ENCODE results near the gene CNOT10.
"Not testable (repeated sequence)": the region's sequence is repeated elsewhere in the genome, so short reads cannot be mapped to it uniquely, and the experiment has no call there.

Gene CNOT10

DNA sequence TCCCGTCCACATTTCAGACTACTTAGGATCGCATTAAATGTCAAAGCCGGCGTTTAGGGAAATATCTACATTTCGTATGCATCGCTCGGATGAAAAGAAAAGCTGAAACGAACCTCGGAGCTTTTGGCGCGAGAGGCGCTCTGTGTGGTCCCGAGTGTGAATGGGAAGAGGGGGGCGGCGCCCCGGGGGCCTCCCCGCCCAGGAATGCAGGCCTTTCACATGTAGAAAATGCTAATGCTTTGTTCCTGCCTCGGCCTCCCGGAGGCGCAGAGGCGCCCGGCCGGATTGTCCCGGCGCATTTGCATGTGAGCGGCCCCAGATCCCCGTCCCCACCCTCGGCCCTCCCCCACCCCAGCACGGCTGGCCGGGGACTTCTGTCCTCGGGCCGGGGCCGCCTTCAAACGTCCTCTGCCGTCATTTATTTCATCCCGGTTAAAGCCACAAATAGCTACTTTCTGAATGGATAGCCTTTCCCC is 95.8 kb downstream of the CNOT10 start:
- Histone ChIP-seq H3F3A (ENCODE audit: insufficient read depth) (no peaks in the 10 kb centered on the region), H3K79me2 (ENCODE audit: insufficient read depth, low read length) (no peaks in the 10 kb centered on the region), H3K9me2 (replicated peaks; ENCODE audit: insufficient read depth, low read length) (no peaks in the 10 kb centered on the region), H3K36me3 (ENCODE audit: low read length) (no peaks in the 10 kb centered on the region), H3K27ac (ENCODE audit: low read depth, low read length) (no peak overlapping the region), H3K9ac (ENCODE audit: low read length) (peak overlapping the region; percentile 51), H3K27me3 (ENCODE audit: low read length) (no peaks in the 10 kb centered on the region), H3K4me2 (ENCODE audit: low read depth, low read length, poor library complexity, severe bottlenecking) (peak overlapping the region; percentile 74), H3K4me3 (ENCODE audit: insufficient read depth, low read length, poor library complexity, severe bottlenecking) (peak overlapping the region; percentile 49), H4K20me1 (ENCODE audit: low read depth, low read length) (no peaks in the 10 kb centered on the region), H2AFZ (ENCODE audit: low read depth, low read length, severe bottlenecking) (peak overlapping the region; percentile 89), H3K9me3 (ENCODE audit: insufficient read depth, low read length) (no peaks in the 10 kb centered on the region)
- no peak for TF ChIP-seq EZH2phosphoT487 (conservative IDR thresholded peaks at IDR 0.05; ENCODE audit: low read length)
- TF ChIP-seq CTCF (IDR thresholded peaks at IDR 0.05; ENCODE audit: insufficient read depth, low read length, poor library complexity, severe bottlenecking): no peak

DNA sequence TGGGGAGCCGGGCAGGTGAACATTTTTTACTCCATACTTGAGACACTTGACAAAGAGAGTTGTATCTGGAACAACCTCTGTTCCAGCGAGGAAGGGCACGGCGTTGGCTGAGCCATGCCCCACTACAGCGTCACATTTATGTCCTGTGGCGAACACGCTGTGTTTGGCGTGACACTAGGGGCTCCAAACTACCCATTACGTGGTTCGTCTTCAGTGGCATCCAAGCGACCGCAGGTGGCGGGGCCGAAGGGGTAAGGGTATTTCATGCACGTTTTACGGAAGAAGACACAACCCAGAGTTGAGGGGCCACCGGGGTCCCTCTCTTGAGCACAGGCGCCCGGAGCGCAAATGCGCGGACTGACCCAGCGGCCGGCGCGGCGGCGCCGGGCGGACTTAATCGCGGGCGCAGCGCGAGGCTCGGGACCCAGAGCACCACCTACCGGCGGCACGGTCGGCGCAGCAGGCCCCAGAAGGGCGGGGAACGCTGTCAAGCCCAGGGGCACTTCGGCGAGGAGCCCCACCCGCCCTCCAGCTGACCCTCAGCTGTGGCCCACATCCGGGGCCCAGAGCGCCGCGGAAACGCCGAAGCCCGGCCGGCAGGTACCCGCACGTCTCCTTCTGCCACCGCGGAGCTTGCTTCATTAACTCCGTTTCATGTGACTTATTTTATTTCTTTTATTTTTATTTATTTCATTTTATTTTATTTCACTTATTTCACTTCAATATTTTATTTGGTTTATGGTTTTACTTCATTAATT is 96.4 kb downstream of the CNOT10 start:
- Histone ChIP-seq H3K9ac (ENCODE audit: low read length) (peak overlapping the region; percentile 51), H3K79me2 (ENCODE audit: insufficient read depth, low read length) (no peaks in the 10 kb centered on the region), H2AFZ (ENCODE audit: low read depth, low read length, severe bottlenecking) (peak overlapping the region; percentile 89), H3K4me2 (ENCODE audit: low read depth, low read length, poor library complexity, severe bottlenecking) (peak overlapping the region; percentile 74), H3K4me3 (ENCODE audit: insufficient read depth, low read length, poor library complexity, severe bottlenecking) (peak overlapping the region; percentile 49), H3K27me3 (ENCODE audit: low read length) (no peaks in the 10 kb centered on the region), H3F3A (ENCODE audit: insufficient read depth) (no peaks in the 10 kb centered on the region), H3K27ac (ENCODE audit: low read depth, low read length) (no peak overlapping the region), H3K9me3 (ENCODE audit: insufficient read depth, low read length) (no peaks in the 10 kb centered on the region), H4K20me1 (ENCODE audit: low read depth, low read length) (no peaks in the 10 kb centered on the region), H3K36me3 (ENCODE audit: low read length) (no peaks in the 10 kb centered on the region), H3K9me2 (replicated peaks; ENCODE audit: insufficient read depth, low read length) (no peaks in the 10 kb centered on the region)
- TF ChIP-seq EZH2phosphoT487 (conservative IDR thresholded peaks at IDR 0.05; ENCODE audit: low read length) (no peak), CTCF (IDR thresholded peaks at IDR 0.05; ENCODE audit: insufficient read depth, low read length, poor library complexity, severe bottlenecking) (peak; percentile 64)

DNA sequence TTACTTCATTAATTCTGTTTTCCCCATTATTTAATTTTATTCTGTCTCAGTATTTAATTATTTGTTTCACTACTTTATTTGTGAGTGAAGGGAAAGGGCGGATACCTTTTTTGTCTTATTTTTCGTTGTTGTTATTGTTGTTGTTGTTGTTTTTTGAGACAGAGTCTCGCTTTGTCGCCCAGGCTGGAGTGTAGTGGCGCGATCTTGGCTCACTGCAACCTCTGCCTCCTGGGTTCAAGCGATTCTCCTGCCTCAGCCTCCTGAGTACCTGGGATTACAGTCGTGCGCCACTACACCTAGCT is 96.9 kb downstream of the CNOT10 start:
- H3K9ac ChIP-seq (ENCODE audit: low read length); H3F3A ChIP-seq (ENCODE audit: insufficient read depth); H3K36me3 ChIP-seq (ENCODE audit: low read length); H3K27me3 ChIP-seq (ENCODE audit: low read length); H3K27ac ChIP-seq (ENCODE audit: low read depth, low read length); H4K20me1 ChIP-seq (ENCODE audit: low read depth, low read length); H3K79me2 ChIP-seq (ENCODE audit: insufficient read depth, low read length); H3K9me3 ChIP-seq (ENCODE audit: insufficient read depth, low read length); H2AFZ ChIP-seq (ENCODE audit: low read depth, low read length, severe bottlenecking); H3K4me3 ChIP-seq (ENCODE audit: insufficient read depth, low read length, poor library complexity, severe bottlenecking); H3K9me2 ChIP-seq (replicated peaks; ENCODE audit: insufficient read depth, low read length): not testable (repeated sequence)
- peak overlapping the region; percentile 74 for H3K4me2 ChIP-seq (ENCODE audit: low read depth, low read length, poor library complexity, severe bottlenecking)

- no peaks in the 10 kb centered on the region for H3K27me3 ChIP-seq (ENCODE audit: low read length)
- H3K9ac ChIP-seq (ENCODE audit: low read length): no peak overlapping the region
- no peak overlapping the region for H3K27ac ChIP-seq (ENCODE audit: low read depth, low read length)
- H3K4me2 ChIP-seq (ENCODE audit: low read depth, low read length, poor library complexity, severe bottlenecking): no peak overlapping the region
- H3K4me3 ChIP-seq (ENCODE audit: insufficient read depth, low read length, poor library complexity, severe bottlenecking): no peak overlapping the region
- H3F3A ChIP-seq (ENCODE audit: insufficient read depth): no peaks in the 10 kb centered on the region
- no peaks in the 10 kb centered on the region for H3K9me3 ChIP-seq (ENCODE audit: insufficient read depth, low read length)
- no peak overlapping the region for H2AFZ ChIP-seq (ENCODE audit: low read depth, low read length, severe bottlenecking)
- no peaks in the 10 kb centered on the region for H4K20me1 ChIP-seq (ENCODE audit: low read depth, low read length)
- no peak for TF ChIP-seq EZH2phosphoT487 (conservative IDR thresholded peaks at IDR 0.05; ENCODE audit: low read length)
- no peak for TF ChIP-seq CTCF (IDR thresholded peaks at IDR 0.05; ENCODE audit: insufficient read depth, low read length, poor library complexity, severe bottlenecking)
- H3K9me2 ChIP-seq (replicated peaks; ENCODE audit: insufficient read depth, low read length): no peaks in the 10 kb centered on the region
- H3K36me3 ChIP-seq (ENCODE audit: low read length): no peaks in the 10 kb centered on the region
- no peaks in the 10 kb centered on the region for H3K79me2 ChIP-seq (ENCODE audit: insufficient read depth, low read length)
These were observed 97.4 kb downstream of the CNOT10 start for GRCh38 chr3:32782407-32782806.
